Upper lobe of left lung (tissue), 6 donors: ENCODE data around the gene FOXO3. TPM values are rescaled to one million over a fixed set of nuclear protein-coding genes. Genes with fewer than 3 reads are reported as not detected.

ENCODE experiments used
- ATAC-seq, 2 donors: fragments of 200-7000 bp; cut with Tn5 transposase; one replicate each; pipeline ENCODE4 v1.9.1; 2022; ENCODE audit warnings: mild to moderate bottlenecking in 2 of 2, moderate library complexity in 2 of 2; ENCODE audit not compliant: low FRiP score in 2 of 2
- DNase-seq, 2 donors: peaks; one replicate each; pipeline ENCODE4 v3.0.0-alpha.2; 2019 to 2020
- H3K27ac ChIP-seq, 4 donors: fragments of 200-600 bp; sonication (generic); one replicate each; pipeline ENCODE4 v1.5.1; 2016 to 2019
- H3K27me3 ChIP-seq, 4 donors: fragments of 200-600 bp; sonication (generic); one replicate each; pipeline ENCODE4 v1.5.1; 2017 to 2019
- H3K36me3 ChIP-seq, 4 donors: fragments of 200-600 bp; sonication (generic); one replicate each; pipeline ENCODE4 v1.5.1; 2016 to 2019
- H3K4me1 ChIP-seq, 4 donors: fragments of 200-600 bp; sonication (generic); one replicate each; pipeline ENCODE4 v1.5.1; 2018 to 2019
- H3K4me3 ChIP-seq, 4 donors: fragments of 200-600 bp; sonication (generic); one replicate each; pipeline ENCODE4 v1.5.1; 2017 to 2019; ENCODE audit warnings: mild to moderate bottlenecking in 2 of 4, moderate library complexity in 1 of 4
- H3K9me3 ChIP-seq, 4 donors: fragments of 200-600 bp; sonication (generic); one replicate each; pipeline ENCODE4 v1.5.1; 2018 to 2019
- CTCF ChIP-seq, 6 experiments: fragments of 450-650 bp in 4 of 6; fragments of 200-600 bp in 2 of 6; sonication (generic) in 2 of 6; IDR thresholded peaks; one replicate each; pipeline ENCODE4 v1.5.1; 2016 to 2019; ENCODE audit warnings: antibody characterized with exemption in 6 of 6
- EP300 ChIP-seq, 4 donors: sonication (generic); formaldehyde crosslinking; IDR thresholded peaks; one replicate each; pipeline ENCODE4 v1.5.1; 2017; ENCODE audit warnings: antibody characterized with exemption in 4 of 4, control low read depth in 2 of 4
- POLR2A ChIP-seq, 4 donors: fragments of 450-650 bp; IDR thresholded peaks; one replicate each; pipeline ENCODE4 v1.5.1; 2016 to 2017; ENCODE audit warnings: antibody characterized with exemption in 4 of 4, mild to moderate bottlenecking in 2 of 4
- POLR2AphosphoS5 ChIP-seq, 2 donors: sonication (generic); formaldehyde crosslinking; IDR thresholded peaks; one replicate each; pipeline ENCODE4 v1.5.1; 2017; ENCODE audit warnings: antibody characterized with exemption in 2 of 2
- WGBS, 2 donors: methylation state at CpG; one replicate each; pipeline ENCODE4 v1.1.5; 2017 to 2018; 5-methylcytosine and 5-hydroxymethylcytosine counted together
- total RNA-seq, 6 donors: library from RNA; depleted of rRNA in 4 of 6; stranded (reverse); fragments of >200 nt in 4 of 6; gene quantifications; one replicate each; pipeline versions ENCODE4 v1.1.0 to v1.2.1, GENCODE V29; 2016 to 2021
- donor health status: DM: no; HTN: no; CAD: no; lungs with moderate emphysema.
- donor health status: DM: no; HTN: yes; CAD: no; lungs with severe emphysema.

Gene FOXO3
- total RNA-seq, 6 donors from 2014 or later = 52.6 to 101 (median 71.9) TPM

- WGBS, 2 donors = 67 to 70% methylated on average over 5 of the region's 5 CpGs
- ATAC-seq (no peak), DNase-seq (no peak)
- TF ChIP-seq POLR2AphosphoS5 (IDR thresholded peaks at IDR 0.05) (no peak), CTCF (IDR thresholded peaks at IDR 0.05) (no peak), POLR2A (IDR thresholded peaks at IDR 0.05) (no peak), EP300 (IDR thresholded peaks at IDR 0.05) (no peak)
- H3K9me3 ChIP-seq = no peaks in the 10 kb centered on the region
- no peaks in the 10 kb centered on the region for H3K36me3 ChIP-seq
- H3K27me3 ChIP-seq = no peaks in the 10 kb centered on the region
- no peak overlapping the region for H3K4me3 ChIP-seq
- H3K27ac ChIP-seq = peak overlapping the region; percentile 6 to 67 (median 60)
- H3K4me1 ChIP-seq = peaks cover 54 to 68% (median 65%) of the 10 kb centered on the region in 4 donors
These were observed 37.0 kb downstream of the FOXO3 start for GRCh38 chr6:108597572-108598304.

- TF ChIP-seq POLR2AphosphoS5 (IDR thresholded peaks at IDR 0.05) (peak in 1 of 2 donors; percentile 38), EP300 (IDR thresholded peaks at IDR 0.05) (no peak)
- Histone ChIP-seq H3K9me3 (no peaks in the 10 kb centered on the region), H3K36me3 (no peaks in the 10 kb centered on the region), H3K27me3 (no peaks in the 10 kb centered on the region), H3K4me1 (peaks cover 48 to 62% (median 59%) of the 10 kb centered on the region in 4 donors), H3K4me3 (no peak overlapping the region), H3K27ac (peak overlapping the region; percentile 48 to 67 (median 60))
- DNase-seq = no peak
- WGBS, 2 donors = 68 to 73% methylated on average over 2 of the region's 2 CpGs
- ATAC-seq = peak; percentile 49 to 80
These were observed 37.7 kb downstream of the FOXO3 start for GRCh38 chr6:108598305-108598863.

DNA sequence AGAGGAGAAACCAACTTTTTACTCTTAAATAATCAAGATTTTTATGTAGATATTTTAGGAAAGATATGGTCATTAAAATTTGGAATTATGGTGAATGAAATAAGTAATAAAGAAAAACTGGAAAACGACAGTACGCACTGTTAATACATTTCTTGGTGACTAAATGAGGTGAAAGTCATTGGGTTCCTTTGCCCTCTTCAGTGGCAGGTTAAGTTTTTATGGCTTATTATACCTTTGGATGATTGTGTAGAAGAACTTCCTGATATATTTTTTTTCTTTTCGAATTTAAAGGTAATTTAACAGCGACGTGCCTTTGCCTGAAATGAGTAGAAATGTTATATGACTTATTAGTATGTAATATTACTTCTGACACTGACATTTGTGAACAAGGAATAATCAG is 43.4 kb downstream of the FOXO3 start:
- 94 to 96% methylated on average over 5 of the region's 5 CpGs for WGBS, 2 donors
- peaks cover 29 to 59% (median 39%) of the 10 kb centered on the region in 4 donors for H3K4me1 ChIP-seq
- no peak for TF ChIP-seq POLR2AphosphoS5 (IDR thresholded peaks at IDR 0.05)
- TF ChIP-seq CTCF (IDR thresholded peaks at IDR 0.05) = no peak
- TF ChIP-seq EP300 (IDR thresholded peaks at IDR 0.05) = no peak
- TF ChIP-seq POLR2A (IDR thresholded peaks at IDR 0.05) = no peak
- no peaks in the 10 kb centered on the region for H3K9me3 ChIP-seq
- H3K36me3 ChIP-seq = no peaks in the 10 kb centered on the region
- no peak for ATAC-seq
- H3K4me3 ChIP-seq = no peak overlapping the region
- H3K27ac ChIP-seq = no peak overlapping the region
- no peaks in the 10 kb centered on the region for H3K27me3 ChIP-seq
- no peak for DNase-seq

DNA sequence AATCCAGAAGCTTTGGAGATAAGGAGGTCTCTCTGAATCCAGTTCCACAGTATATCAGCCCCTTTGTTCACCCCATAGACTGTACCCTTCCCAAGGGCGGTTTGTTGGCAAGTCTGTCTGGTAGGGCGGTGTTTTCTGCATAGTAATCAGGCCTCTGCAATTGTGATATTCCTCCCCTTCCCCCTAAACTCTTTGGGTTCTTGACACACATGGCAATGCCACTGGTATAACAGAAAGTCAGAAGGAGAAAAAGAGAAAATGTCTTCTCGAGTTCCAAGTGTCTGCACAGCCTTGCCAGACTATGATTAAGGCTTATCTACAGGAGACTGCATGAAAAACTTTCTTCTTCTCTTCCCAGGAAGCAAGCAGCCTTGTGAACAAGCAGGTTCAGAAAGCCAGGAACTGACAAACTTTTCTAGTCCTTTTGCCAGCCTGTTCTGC is 45.6 kb downstream of the FOXO3 start:
- peaks cover 39 to 64% (median 52%) of the 10 kb centered on the region in 4 donors for H3K4me1 ChIP-seq
- no peak overlapping the region for H3K4me3 ChIP-seq
- peak overlapping the region in 2 of 4 donors; percentile 1 to 32 for H3K27ac ChIP-seq
- 70 to 82% methylated on average over 3 of the region's 3 CpGs for WGBS, 2 donors
- H3K9me3 ChIP-seq = no peaks in the 10 kb centered on the region
- H3K27me3 ChIP-seq = no peaks in the 10 kb centered on the region
- ATAC-seq (peak in 1 of 2 donors; percentile 5), DNase-seq (no peak)
- TF ChIP-seq EP300 (IDR thresholded peaks at IDR 0.05) (no peak), POLR2AphosphoS5 (IDR thresholded peaks at IDR 0.05) (no peak), CTCF (IDR thresholded peaks at IDR 0.05) (no peak), POLR2A (IDR thresholded peaks at IDR 0.05) (no peak)
- no peaks in the 10 kb centered on the region for H3K36me3 ChIP-seq

DNA sequence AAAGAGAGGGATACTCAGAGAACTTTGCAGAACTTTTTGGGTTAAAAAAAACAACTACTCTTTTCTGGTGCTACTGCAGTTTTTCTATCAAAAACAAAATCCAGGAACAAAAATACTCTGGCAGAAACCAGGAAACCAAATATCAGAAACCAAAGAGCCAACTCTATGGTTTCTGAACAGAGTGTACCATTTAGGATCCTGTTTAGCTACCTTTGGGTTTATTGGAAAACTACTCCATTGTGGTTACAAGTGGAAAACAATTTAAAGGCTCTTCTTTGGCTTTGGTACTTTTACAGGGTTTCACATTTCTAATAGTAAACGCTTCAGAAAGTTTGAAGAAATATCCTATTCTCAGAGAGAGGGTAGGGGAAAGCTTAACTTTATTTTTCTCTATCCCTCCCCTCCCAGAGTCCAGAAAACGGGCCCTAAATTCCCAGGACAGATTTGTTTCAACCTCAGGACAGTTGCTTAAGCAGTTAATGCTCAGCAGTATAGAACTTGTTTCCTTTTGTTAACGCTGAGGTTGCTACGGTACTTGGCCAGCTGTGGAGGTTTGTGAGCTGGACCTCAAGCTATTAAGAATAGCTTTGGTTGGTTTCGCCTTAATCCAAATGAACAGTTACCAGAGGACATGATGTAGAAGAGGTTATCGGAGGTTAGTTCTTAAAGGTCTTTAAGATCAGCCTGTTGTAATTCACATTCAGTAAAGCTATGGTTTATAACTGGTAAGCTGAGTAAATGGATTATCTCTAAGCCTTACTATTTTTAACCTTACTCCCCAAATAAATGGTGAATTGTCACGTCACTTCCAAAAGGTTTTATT is 47.9 kb downstream of the FOXO3 start:
- no peaks in the 10 kb centered on the region for H3K27me3 ChIP-seq
- DNase-seq = no peak
- H3K4me1 ChIP-seq = peaks cover 40 to 68% (median 50%) of the 10 kb centered on the region in 4 donors
- H3K27ac ChIP-seq = peak overlapping the region in 3 of 4 donors; percentile 8 to 71 (median 24)
- H3K4me3 ChIP-seq = no peak overlapping the region
- peak in 1 of 2 donors; percentile 49 for ATAC-seq
- 78 to 80% methylated on average over 7 of the region's 7 CpGs for WGBS, 2 donors
- peaks cover 0 to 3% (median 0%) of the 10 kb centered on the region in 4 donors for H3K9me3 ChIP-seq
- H3K36me3 ChIP-seq = no peaks in the 10 kb centered on the region
- TF ChIP-seq EP300 (IDR thresholded peaks at IDR 0.05) (no peak), CTCF (IDR thresholded peaks at IDR 0.05) (no peak), POLR2AphosphoS5 (IDR thresholded peaks at IDR 0.05) (no peak), POLR2A (IDR thresholded peaks at IDR 0.05) (no peak)
